ENCODE data around the gene EPS8L1. TPM values are rescaled to one million over a fixed set of nuclear protein-coding genes. Genes with fewer than 3 reads are reported as not detected.

EPS8L1 gene
- total RNA-seq, 2 donors from 2014 or later: 22.1 to 23.3 TPM

GRCh38 chr19:55091955-55092354 lies 16.3 kb downstream of the EPS8L1 start:
- Histone ChIP-seq H3K36me3 (replicated peaks in 1 of 2; ENCODE audit: insufficient read depth in 1 of 2, low read depth in 2 of 2) (peaks cover 6 to 8% of the 10 kb centered on the region in 2 donors), H3K4me1 (peaks cover 16% of the 10 kb centered on the region), H3K4me3 (no peak overlapping the region), H3K9me3 (no peaks in the 10 kb centered on the region), H3K27me3 (no peaks in the 10 kb centered on the region), H3K27ac (no peak overlapping the region)
- intact Hi-C loops (cut with DNase I): no loop called here
- DNase-seq: peak in 1 of 4 donors; percentile 12
- TF ChIP-seq POLR2A (IDR thresholded peaks at IDR 0.05): no peak
- TF ChIP-seq, protein P1, sequence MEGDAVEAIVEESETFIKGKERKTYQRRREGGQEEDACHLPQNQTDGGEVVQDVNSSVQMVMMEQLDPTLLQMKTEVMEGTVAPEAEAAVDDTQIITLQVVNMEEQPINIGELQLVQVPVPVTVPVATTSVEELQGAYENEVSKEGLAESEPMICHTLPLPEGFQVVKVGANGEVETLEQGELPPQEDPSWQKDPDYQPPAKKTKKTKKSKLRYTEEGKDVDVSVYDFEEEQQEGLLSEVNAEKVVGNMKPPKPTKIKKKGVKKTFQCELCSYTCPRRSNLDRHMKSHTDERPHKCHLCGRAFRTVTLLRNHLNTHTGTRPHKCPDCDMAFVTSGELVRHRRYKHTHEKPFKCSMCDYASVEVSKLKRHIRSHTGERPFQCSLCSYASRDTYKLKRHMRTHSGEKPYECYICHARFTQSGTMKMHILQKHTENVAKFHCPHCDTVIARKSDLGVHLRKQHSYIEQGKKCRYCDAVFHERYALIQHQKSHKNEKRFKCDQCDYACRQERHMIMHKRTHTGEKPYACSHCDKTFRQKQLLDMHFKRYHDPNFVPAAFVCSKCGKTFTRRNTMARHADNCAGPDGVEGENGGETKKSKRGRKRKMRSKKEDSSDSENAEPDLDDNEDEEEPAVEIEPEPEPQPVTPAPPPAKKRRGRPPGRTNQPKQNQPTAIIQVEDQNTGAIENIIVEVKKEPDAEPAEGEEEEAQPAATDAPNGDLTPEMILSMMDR (IDR thresholded peaks at IDR 0.05): no peak
- no peak for ATAC-seq
- WGBS, 2 donors: 84 to 90% methylated on average over 7 to 15 of the region's 27 CpGs

DNA sequence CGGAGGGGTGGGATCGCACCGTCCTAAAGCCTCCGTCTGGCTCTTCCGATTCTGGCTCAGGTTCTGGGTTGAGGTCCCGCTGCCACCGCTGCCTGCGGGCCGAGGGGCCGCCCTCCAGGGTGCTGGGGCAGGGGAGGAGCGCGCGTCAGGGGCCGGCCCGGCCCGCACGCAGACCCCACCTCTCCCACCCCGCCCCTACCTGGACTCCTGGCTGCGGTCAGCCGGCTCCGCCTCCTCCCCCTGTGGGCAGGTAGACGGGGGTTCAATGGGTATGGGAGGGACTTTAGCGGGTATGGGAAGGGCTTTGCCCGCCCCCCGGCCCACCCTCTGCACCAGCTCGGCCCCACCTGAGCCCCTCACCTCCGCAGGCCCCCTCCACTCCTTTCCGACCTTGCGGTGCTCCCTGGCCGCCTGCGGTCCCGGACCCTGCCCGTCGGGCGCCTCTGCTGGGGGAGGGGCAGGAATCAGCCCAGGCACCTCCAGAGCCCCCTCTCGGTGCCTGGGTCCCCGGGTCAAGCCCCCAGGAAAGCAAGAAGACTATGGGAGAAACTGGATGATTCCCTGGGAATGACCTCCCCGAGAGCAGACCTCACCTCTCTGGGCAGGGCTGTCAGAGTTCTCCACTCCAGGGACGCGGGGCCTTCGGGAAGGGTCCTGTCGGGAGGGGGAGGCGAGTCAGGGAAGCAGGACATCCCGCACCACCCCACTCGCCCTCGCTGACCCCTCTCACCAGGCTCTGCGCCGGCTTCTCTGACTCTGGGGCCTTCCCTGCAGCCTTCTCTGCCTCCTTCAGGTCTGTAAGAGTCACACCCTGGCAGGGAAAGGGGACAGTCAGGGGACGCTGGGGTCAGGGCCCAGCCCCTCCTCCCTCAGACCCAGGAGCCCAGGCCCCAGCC lies 17.0 kb downstream of the EPS8L1 start:
- H3K9me3 ChIP-seq: no peaks in the 10 kb centered on the region
- H3K36me3 ChIP-seq (replicated peaks in 1 of 2; ENCODE audit: insufficient read depth in 1 of 2, low read depth in 2 of 2): peaks cover 6 to 8% of the 10 kb centered on the region in 2 donors
- no peaks in the 10 kb centered on the region for H3K27me3 ChIP-seq
- DNase-seq (peak in 1 of 4 donors; percentile 8), ATAC-seq (no peak)
- TF ChIP-seq POLR2A (IDR thresholded peaks at IDR 0.05): no peak
- TF ChIP-seq, protein P1 (IDR thresholded peaks at IDR 0.05): no peak
- no peak overlapping the region for H3K27ac ChIP-seq
- intact Hi-C loops (cut with DNase I): no loop called here
- H3K4me1 ChIP-seq: peaks cover 9% of the 10 kb centered on the region
- WGBS, 2 donors: 91 to 94% methylated on average over 26 to 33 of the region's 49 CpGs
- H3K4me3 ChIP-seq: no peak overlapping the region

DNA sequence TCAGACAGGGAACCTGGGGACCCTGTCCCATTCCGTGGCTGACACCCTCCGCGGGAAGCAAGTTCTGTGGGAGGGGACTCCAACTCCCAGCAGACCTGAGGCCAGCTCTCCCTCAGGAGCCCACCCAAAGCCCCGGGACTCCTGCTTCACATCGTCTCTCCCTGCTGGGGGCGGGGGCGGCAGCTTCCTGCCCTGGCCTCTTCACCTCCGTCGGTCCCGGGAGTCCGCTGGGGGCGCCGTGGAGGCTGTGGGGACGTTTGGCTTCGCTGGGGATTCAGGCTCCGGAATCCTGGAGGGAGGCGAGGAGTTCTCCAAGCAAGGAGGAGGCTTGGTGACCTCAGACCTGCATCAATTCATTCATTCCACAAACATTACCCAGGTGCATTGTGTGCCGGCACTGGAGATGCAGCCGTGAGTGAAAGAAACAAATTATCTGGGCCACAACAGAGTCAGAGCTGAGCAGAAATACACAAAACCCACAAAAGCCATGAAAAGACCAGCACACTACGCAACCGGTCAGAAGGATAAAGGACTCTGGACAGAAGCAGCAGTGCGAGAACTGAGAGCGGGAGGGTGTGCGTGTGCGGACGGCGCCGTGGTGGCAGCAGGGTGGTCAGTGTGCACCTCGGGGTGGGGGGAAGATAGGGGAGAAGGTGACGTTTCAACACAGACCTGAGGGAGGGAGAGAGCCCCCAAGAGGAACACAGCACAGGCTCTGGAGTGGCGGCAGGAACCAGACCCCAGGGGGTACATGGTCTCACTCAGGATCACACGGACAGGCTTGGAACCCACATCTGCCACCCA lies 19.0 kb downstream of the EPS8L1 start:
- H3K27me3 ChIP-seq: no peaks in the 10 kb centered on the region
- intact Hi-C loops (cut with DNase I): no loop called here
- no peak overlapping the region for H3K27ac ChIP-seq
- peaks cover 6 to 8% of the 10 kb centered on the region in 2 donors for H3K36me3 ChIP-seq (replicated peaks in 1 of 2; ENCODE audit: insufficient read depth in 1 of 2, low read depth in 2 of 2)
- WGBS, 2 donors: 86 to 94% methylated on average over 26 to 32 of the region's 32 CpGs
- DNase-seq: peak in 1 of 4 donors; percentile 8
- no peak for TF ChIP-seq POLR2A (IDR thresholded peaks at IDR 0.05)
- TF ChIP-seq, protein P1 (IDR thresholded peaks at IDR 0.05): no peak
- no peaks in the 10 kb centered on the region for H3K9me3 ChIP-seq
- no peak for ATAC-seq
- no peaks in the 10 kb centered on the region for H3K4me1 ChIP-seq
- no peak overlapping the region for H3K4me3 ChIP-seq

DNA sequence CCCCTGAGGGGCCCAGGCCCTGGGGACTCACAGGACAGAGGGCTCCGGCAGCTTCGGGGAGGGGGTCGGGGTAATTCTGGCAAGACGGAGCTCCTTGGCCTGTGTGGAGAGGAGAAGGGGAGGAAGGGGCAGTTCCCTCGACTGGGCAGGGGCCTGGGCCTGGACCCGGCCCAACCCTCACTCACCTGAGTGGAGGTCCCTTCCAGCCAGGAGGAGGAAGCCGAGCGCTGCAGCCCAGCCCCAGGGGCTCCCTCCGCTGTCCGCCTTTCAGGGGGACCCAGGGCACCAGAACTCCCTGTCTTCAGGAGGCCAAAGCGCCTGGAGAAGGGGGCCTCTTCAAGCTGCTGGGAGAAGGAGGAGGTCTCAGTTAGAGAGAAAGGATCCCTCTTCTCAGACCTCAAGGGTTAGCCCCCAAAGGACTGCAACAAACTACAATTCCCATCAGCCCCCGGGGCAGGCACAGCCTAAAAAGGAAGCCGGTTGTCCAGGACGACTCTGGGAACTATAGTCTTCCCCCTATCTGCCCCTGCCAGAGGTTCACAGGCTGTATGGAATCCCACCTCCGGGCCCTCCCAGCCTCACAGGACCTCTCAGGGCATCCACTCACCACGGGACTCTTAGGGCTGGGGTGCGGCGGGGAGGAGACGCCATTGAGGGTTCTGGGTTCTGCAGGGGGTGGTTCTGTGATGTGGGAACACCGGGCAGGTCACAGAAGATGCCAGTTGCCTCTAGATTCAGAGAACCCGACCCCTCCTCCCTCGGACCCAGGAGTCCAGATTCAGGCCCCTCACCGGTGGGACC lies 19.8 kb downstream of the EPS8L1 start:
- H3K9me3 ChIP-seq: no peaks in the 10 kb centered on the region
- H3K27ac ChIP-seq: no peak overlapping the region
- intact Hi-C loops (cut with DNase I): no loop called here
- TF ChIP-seq, protein P1 (IDR thresholded peaks at IDR 0.05): no peak
- no peak for TF ChIP-seq POLR2A (IDR thresholded peaks at IDR 0.05)
- no peaks in the 10 kb centered on the region for H3K27me3 ChIP-seq
- H3K4me3 ChIP-seq: no peak overlapping the region
- H3K36me3 ChIP-seq (replicated peaks in 1 of 2; ENCODE audit: insufficient read depth in 1 of 2, low read depth in 2 of 2): peaks cover 6 to 8% of the 10 kb centered on the region in 2 donors
- no peak for DNase-seq
- no peaks in the 10 kb centered on the region for H3K4me1 ChIP-seq
- WGBS, 2 donors: 86 to 93% methylated on average over 3 to 20 of the region's 23 CpGs
- no peak for ATAC-seq

Data from body of pancreas (tissue), 4 donors.